H1 (cell line): ENCODE data around the gene SPATS2L. TPM values are rescaled to one million over a fixed set of nuclear protein-coding genes. Genes with fewer than 3 reads are reported as not detected.

ENCODE experiments used
- CTBP2 ChIP-seq: IDR thresholded peaks from 2 replicates; pipeline ENCODE4 v1.7.0; 2011; ENCODE audit warnings: borderline replicate concordance, mild to moderate bottlenecking, moderate library complexity, mixed read lengths, low read length; ENCODE audit not compliant: insufficient read depth, insufficient read length
- KDM4A ChIP-seq: IDR thresholded peaks from one replicate; pipeline ENCODE4 v1.7.1; 2012; ENCODE audit warnings: low read depth, mild to moderate bottlenecking, moderate library complexity, low read length, inconsistent platforms; ENCODE audit not compliant: severe bottlenecking
- MAX ChIP-seq: IDR thresholded peaks from 2 replicates; pipeline ENCODE4 v1.6.1; 2012; ENCODE audit warnings: inconsistent platforms
- SP2 ChIP-seq: IDR thresholded peaks from 2 replicates; pipeline ENCODE4 v1.6.1; 2012; ENCODE audit warnings: mild to moderate bottlenecking, low read length, inconsistent platforms
- SRF ChIP-seq: IDR thresholded peaks from 2 replicates; pipeline ENCODE4 v1.6.1; 2011; ENCODE audit warnings: mild to moderate bottlenecking, low read depth, low read length, moderate library complexity
- TCF12 ChIP-seq: IDR thresholded peaks from 2 replicates; pipeline ENCODE4 v1.6.1; 2011; ENCODE audit warnings: low read depth, mild to moderate bottlenecking, low read length
- TEAD4 ChIP-seq: IDR thresholded peaks from 2 replicates; pipeline ENCODE4 v1.6.1; 2012; ENCODE audit warnings: low read depth, low read length, inconsistent platforms, mixed read lengths
- USF2 ChIP-seq: IDR thresholded peaks from 2 replicates; pipeline ENCODE4 v1.6.1; 2011; ENCODE audit warnings: low read length, improper control_type of control experiment
- polyA plus RNA-seq, 7 experiments: library from polyadenylated mRNA; depleted of rRNA in 3 of 7; stranded (reverse) in 5 of 7; unstranded in 2 of 7; fragments of >200 nt in 5 of 7; fragments of 200-250 nt in 2 of 7; gene quantifications; 1 replicate in 5 of 7; 2 replicates in 1 of 7; 4 replicates in 1 of 7; pipeline versions ENCODE4 v1.2.1 to v1.2.3, GENCODE V29; 2011 to 2013; ENCODE audit warnings: missing spikeins in 2 of 7, mixed read lengths in 2 of 7
- total RNA-seq: library from RNA; stranded (reverse); fragmentation: NEBNext Ultra II Directional; extraction: Animal tissue kit (Norgen Biotek cat#: 25700); gene quantifications from 2 replicates; pipeline ENCODE4 v1.2.1, GENCODE V29; 2021
- TF ChIP-seq, protein P1 (sequence below): fragments of 300-600 bp; sonication (generic); IDR thresholded peaks from 2 replicates; pipeline ENCODE4 v1.7.1; 2012; ENCODE audit warnings: low read length, moderate library complexity, mild to moderate bottlenecking, inconsistent platforms; ENCODE audit not compliant: insufficient replicate concordance

Gene SPATS2L
- total and polyA plus RNA-seq, 2 of the 8 experiments (the other 6 are each of a cell fraction or from before 2014, with no cell fraction given) = 67.3 to 189 TPM

GRCh38 chr2:200475795-200476194 is 169.3 kb downstream of the SPATS2L start (continued):
- TF ChIP-seq, protein P1, sequence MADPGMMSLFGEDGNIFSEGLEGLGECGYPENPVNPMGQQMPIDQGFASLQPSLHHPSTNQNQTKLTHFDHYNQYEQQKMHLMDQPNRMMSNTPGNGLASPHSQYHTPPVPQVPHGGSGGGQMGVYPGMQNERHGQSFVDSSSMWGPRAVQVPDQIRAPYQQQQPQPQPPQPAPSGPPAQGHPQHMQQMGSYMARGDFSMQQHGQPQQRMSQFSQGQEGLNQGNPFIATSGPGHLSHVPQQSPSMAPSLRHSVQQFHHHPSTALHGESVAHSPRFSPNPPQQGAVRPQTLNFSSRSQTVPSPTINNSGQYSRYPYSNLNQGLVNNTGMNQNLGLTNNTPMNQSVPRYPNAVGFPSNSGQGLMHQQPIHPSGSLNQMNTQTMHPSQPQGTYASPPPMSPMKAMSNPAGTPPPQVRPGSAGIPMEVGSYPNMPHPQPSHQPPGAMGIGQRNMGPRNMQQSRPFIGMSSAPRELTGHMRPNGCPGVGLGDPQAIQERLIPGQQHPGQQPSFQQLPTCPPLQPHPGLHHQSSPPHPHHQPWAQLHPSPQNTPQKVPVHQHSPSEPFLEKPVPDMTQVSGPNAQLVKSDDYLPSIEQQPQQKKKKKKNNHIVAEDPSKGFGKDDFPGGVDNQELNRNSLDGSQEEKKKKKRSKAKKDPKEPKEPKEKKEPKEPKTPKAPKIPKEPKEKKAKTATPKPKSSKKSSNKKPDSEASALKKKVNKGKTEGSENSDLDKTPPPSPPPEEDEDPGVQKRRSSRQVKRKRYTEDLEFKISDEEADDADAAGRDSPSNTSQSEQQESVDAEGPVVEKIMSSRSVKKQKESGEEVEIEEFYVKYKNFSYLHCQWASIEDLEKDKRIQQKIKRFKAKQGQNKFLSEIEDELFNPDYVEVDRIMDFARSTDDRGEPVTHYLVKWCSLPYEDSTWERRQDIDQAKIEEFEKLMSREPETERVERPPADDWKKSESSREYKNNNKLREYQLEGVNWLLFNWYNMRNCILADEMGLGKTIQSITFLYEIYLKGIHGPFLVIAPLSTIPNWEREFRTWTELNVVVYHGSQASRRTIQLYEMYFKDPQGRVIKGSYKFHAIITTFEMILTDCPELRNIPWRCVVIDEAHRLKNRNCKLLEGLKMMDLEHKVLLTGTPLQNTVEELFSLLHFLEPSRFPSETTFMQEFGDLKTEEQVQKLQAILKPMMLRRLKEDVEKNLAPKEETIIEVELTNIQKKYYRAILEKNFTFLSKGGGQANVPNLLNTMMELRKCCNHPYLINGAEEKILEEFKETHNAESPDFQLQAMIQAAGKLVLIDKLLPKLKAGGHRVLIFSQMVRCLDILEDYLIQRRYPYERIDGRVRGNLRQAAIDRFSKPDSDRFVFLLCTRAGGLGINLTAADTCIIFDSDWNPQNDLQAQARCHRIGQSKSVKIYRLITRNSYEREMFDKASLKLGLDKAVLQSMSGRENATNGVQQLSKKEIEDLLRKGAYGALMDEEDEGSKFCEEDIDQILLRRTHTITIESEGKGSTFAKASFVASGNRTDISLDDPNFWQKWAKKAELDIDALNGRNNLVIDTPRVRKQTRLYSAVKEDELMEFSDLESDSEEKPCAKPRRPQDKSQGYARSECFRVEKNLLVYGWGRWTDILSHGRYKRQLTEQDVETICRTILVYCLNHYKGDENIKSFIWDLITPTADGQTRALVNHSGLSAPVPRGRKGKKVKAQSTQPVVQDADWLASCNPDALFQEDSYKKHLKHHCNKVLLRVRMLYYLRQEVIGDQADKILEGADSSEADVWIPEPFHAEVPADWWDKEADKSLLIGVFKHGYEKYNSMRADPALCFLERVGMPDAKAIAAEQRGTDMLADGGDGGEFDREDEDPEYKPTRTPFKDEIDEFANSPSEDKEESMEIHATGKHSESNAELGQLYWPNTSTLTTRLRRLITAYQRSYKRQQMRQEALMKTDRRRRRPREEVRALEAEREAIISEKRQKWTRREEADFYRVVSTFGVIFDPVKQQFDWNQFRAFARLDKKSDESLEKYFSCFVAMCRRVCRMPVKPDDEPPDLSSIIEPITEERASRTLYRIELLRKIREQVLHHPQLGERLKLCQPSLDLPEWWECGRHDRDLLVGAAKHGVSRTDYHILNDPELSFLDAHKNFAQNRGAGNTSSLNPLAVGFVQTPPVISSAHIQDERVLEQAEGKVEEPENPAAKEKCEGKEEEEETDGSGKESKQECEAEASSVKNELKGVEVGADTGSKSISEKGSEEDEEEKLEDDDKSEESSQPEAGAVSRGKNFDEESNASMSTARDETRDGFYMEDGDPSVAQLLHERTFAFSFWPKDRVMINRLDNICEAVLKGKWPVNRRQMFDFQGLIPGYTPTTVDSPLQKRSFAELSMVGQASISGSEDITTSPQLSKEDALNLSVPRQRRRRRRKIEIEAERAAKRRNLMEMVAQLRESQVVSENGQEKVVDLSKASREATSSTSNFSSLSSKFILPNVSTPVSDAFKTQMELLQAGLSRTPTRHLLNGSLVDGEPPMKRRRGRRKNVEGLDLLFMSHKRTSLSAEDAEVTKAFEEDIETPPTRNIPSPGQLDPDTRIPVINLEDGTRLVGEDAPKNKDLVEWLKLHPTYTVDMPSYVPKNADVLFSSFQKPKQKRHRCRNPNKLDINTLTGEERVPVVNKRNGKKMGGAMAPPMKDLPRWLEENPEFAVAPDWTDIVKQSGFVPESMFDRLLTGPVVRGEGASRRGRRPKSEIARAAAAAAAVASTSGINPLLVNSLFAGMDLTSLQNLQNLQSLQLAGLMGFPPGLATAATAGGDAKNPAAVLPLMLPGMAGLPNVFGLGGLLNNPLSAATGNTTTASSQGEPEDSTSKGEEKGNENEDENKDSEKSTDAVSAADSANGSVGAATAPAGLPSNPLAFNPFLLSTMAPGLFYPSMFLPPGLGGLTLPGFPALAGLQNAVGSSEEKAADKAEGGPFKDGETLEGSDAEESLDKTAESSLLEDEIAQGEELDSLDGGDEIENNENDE = no peak
- TF ChIP-seq SP2 (no peak), TEAD4 (no peak), TCF12 (no peak), MAX (no peak), KDM4A (no peak), SRF (no peak), USF2 (no peak), CTBP2 (no peak)
- TF ChIP-seq, all 59 proteins: peak for 0
